NK-92 treated with Interleukin-12 subunit alpha and Interleukin-12 subunit beta, amount 100 ng/mL, for 24 hours (cell line): ENCODE results near the gene P2RX6.

ENCODE experiments used
- DNase-seq: peaks from one replicate; lab custom pipeline; 2025; lab: John Stamatoyannopoulos, UW

Gene P2RX6

DNA sequence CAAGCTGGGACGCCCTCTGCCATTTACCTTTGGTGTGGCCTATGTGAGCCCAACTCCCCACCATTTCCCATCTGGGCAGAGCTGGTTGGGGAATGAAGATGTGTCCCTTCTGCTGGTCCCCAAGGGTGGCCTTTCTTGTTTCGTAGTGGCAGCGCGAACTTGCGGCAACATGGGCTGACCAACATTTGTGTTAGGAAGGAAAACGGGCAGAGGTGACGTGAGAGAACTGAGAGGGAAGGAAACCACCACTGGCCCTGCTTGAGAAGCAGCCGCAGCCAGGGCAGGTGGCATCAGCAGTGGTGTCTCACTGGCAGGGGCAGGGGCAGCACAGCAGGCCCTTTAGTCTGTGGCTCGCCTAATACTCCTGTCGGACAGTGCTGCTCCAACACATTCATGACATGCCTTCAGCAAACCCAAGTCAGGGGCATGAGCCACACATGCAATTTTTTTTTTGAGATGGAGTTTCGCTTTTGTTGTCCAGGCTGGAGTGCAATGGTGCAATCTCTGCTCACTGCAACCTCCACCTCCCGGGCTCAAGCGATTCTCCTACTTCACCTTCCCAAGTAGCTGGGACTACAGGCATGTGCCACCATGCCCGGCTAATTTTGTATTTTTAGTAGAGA lies 60.7 kb downstream of the P2RX6 start:
- no peak for DNase-seq

DNA sequence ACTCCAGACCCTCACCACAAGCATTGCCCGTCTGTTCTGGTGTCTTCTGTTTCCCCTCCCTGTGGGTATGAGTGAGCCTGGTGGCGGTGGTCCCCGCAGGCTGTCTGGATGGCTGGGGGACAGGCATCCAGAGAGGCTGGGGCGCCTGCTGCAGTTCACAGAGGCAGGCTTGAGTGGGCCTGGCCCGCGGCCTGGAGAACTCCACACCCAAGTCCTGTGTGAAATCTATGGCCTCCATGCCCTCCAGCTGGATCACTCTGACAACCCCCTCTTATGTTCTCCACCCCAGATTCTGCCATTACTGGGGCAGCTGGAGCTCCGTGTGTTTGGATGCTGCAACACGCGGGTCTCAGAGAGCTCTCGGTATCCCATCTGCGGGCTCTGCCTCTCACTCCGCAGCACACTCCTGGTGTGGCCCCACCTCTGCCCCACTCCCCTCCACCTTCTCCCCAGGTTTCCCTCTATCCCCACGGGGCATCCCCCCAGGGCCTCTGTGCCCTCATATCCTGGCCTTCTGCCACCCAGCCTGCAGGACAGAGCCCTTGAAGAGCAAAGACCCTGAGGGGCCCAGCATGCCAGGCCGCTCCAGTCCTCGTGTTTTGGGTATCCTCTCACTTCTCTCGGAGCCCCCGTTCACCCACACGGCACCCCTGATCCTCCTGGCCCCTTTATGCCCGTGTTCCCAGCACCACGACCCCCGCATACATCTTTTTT lies 62.1 kb downstream of the P2RX6 start:
- DNase-seq: no peak
